Endodermal cell (in vitro differentiated cells): Measurements from ENCODE around the gene RIOK3. TPM values are rescaled to one million over a fixed set of nuclear protein-coding genes. Genes with fewer than 3 reads are reported as not detected.

Source experiments
- DNase-seq: peaks from one replicate; pipeline ENCODE4 v3.0.0-alpha.2; 2017
- H3K27ac ChIP-seq: 2 replicates; pipeline ENCODE4 v1.5.1; 2013; ENCODE audit warnings: mild to moderate bottlenecking, low read depth, low read length, moderate library complexity
- H3K27me3 ChIP-seq: 2 replicates; pipeline ENCODE4 v1.6.1; 2013; ENCODE audit warnings: mild to moderate bottlenecking, low read length, moderate library complexity; ENCODE audit not compliant: insufficient read depth, control insufficient read depth, poor library complexity, severe bottlenecking
- H3K36me3 ChIP-seq: 2 replicates; pipeline ENCODE4 v1.7.0; 2013; ENCODE audit warnings: mild to moderate bottlenecking, low read length, moderate library complexity; ENCODE audit not compliant: control insufficient read depth, insufficient read depth
- H3K4me1 ChIP-seq: one replicate; pipeline ENCODE4 v1.7.0; 2013; ENCODE audit warnings: low read length; ENCODE audit not compliant: control insufficient read depth, insufficient read depth
- H3K4me3 ChIP-seq: 2 replicates; pipeline ENCODE4 v1.5.1; 2013; ENCODE audit warnings: mild to moderate bottlenecking, low read length, moderate library complexity
- H3K9ac ChIP-seq: 2 replicates; pipeline ENCODE4 v1.6.1; 2013; ENCODE audit warnings: mild to moderate bottlenecking, low read length, moderate library complexity; ENCODE audit not compliant: poor library complexity, severe bottlenecking; ENCODE audit errors: extremely low read depth
- H3K9me3 ChIP-seq: 2 replicates; pipeline ENCODE4 v1.6.1; 2013; ENCODE audit warnings: mild to moderate bottlenecking, low read length, moderate library complexity; ENCODE audit not compliant: control insufficient read depth
- H3K27ac Mint-ChIP-seq: 2 replicates; pipeline ENCODE4 v1.8.0; 2020; ENCODE audit warnings: mixed read lengths
- H3K27me3 Mint-ChIP-seq: 2 replicates; pipeline ENCODE4 v1.8.0; 2021; ENCODE audit warnings: mild to moderate bottlenecking, mixed read lengths; ENCODE audit not compliant: insufficient read depth
- H3K36me3 Mint-ChIP-seq: 2 replicates; pipeline ENCODE4 v1.8.0; 2020; ENCODE audit warnings: low read depth, mixed read lengths
- H3K4me1 Mint-ChIP-seq: 2 replicates; pipeline ENCODE4 v1.8.0; 2020; ENCODE audit warnings: mixed read lengths
- H3K4me3 Mint-ChIP-seq: 2 replicates; pipeline ENCODE4 v1.8.0; 2020; ENCODE audit warnings: mild to moderate bottlenecking, moderate library complexity, mixed read lengths
- H3K9me3 Mint-ChIP-seq: 2 replicates; pipeline ENCODE4 v1.8.0; 2020; ENCODE audit warnings: mild to moderate bottlenecking, mixed read lengths
- CTCF ChIP-seq: fragments of 200-600 bp; sonication (generic); conservative IDR thresholded peaks from 2 replicates; pipeline ENCODE4 v1.5.0; 2021; ENCODE audit warnings: antibody characterized with exemption, mild to moderate bottlenecking
- WGBS, 2 experiments: methylation state at CpG; one replicate each; pipeline versions ENCODE4 v1.1.5 to v1.1.7; 2013; ENCODE audit warnings: missing lambda C conversion rate in 2 of 2, mixed read lengths in 1 of 2; ENCODE audit not compliant: insufficient coverage in 1 of 2, insufficient read length in 1 of 2; 5-methylcytosine and 5-hydroxymethylcytosine counted together
- total RNA-seq, 2 donors: library from RNA; stranded (reverse); fragmentation: NEBNext Ultra II Directional in 1 of 2; extraction: Animal tissue kit (Norgen Biotek cat#: 25700) in 1 of 2; gene quantifications; 2 replicates in 1 of 2; 3 replicates in 1 of 2; pipeline ENCODE4 v1.2.1, GENCODE V29; 2021

RIOK3 gene
- total RNA-seq, 2 donors from 2014 or later, result 31.2 to 45.0 TPM

DNA sequence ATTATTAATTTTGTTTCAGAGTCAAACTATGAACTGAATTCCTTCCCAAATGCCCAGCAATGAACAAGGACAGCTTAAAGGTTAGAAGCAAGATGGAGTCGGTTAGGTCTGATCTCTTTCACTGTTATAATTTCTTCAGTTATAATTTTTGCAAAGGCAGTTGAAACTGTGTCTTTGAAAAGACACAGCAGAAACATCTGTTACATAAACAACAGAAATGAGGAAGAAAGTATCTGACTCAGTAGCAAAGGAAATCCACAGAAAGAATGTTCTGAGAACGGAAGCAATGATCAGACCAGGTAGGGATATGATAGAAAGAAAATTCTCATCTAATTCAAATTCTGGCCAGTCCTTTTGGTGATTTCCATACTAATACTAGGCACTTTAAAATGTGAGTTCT lies 45.0 kb downstream of the RIOK3 start:
- H3K4me3 Mint-ChIP-seq, result no peak overlapping the region
- no peak overlapping the region for H3K27ac Mint-ChIP-seq
- Histone ChIP-seq H3K9ac (no peak overlapping the region), H3K36me3 (no peaks in the 10 kb centered on the region), H3K27ac (no peak overlapping the region), H3K9me3 (no peaks in the 10 kb centered on the region), H3K4me3 (no peak overlapping the region), H3K27me3 (peaks cover 7% of the 10 kb centered on the region), H3K4me1 (no peaks in the 10 kb centered on the region)
- peaks cover 21% of the 10 kb centered on the region for H3K27me3 Mint-ChIP-seq
- H3K9me3 Mint-ChIP-seq, result peaks cover 2% of the 10 kb centered on the region
- DNase-seq, result no peak
- no peak for TF ChIP-seq CTCF
- peaks cover 8% of the 10 kb centered on the region for H3K4me1 Mint-ChIP-seq
- no peaks in the 10 kb centered on the region for H3K36me3 Mint-ChIP-seq
- WGBS, 2 experiments, result 88 to 100% methylated on average over 2 of the region's 2 CpGs

DNA sequence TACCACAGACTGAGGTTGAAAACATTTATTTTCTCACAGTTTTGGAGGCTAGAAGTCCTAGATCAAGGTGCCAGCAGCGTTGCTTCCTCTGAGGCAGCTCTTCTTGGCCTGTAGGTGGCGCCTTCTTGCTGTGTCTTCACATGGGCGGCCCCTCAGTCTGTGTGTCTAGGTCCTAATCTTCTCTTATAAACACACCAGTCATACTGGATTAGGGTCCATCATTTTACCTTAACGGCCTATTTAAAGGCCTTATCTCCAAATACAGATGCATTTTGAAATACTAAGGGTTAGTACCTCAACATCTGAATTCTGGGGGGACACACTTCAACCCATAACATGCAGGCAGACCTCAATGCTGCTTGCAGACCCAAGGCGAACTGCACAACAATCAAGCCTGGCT lies 45.8 kb downstream of the RIOK3 start:
- WGBS, 2 experiments, result 21 to 25% methylated on average over 4 to 5 of the region's 5 CpGs
- Histone ChIP-seq H3K27me3 (peaks cover 8% of the 10 kb centered on the region), H3K9me3 (no peaks in the 10 kb centered on the region), H3K4me1 (no peaks in the 10 kb centered on the region), H3K27ac (no peak overlapping the region), H3K36me3 (no peaks in the 10 kb centered on the region), H3K4me3 (no peak overlapping the region), H3K9ac (no peak overlapping the region)
- peak; percentile 93 for TF ChIP-seq CTCF
- H3K9me3 Mint-ChIP-seq, result no peaks in the 10 kb centered on the region
- peaks cover 22% of the 10 kb centered on the region for H3K27me3 Mint-ChIP-seq
- no peak overlapping the region for H3K4me3 Mint-ChIP-seq
- peaks cover 8% of the 10 kb centered on the region for H3K4me1 Mint-ChIP-seq
- peak; percentile 88 for DNase-seq
- H3K27ac Mint-ChIP-seq, result no peak overlapping the region
- no peaks in the 10 kb centered on the region for H3K36me3 Mint-ChIP-seq

DNA sequence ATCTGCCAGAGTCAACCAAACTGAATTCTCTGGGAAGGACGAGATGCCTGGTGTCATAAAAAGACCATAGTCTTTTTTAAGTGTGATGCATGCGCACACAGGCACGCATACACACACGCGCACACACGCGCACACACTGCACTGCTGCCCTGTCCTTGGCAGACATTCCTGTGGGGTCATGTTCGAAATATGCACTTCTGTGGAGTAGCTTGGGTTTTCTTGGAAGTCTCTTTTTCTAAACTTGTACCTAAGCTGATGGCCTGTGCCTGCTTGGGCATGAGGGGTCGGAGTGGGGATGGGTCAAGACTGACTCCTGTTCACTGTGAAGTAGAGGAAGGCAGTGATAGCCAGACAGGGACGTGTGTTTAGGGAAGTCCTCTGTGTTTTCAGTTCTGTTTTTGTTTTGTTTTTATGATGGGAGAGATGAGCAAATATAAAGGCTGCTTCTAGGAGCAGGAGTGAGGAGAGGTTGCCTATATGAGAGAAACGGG lies 46.2 kb downstream of the RIOK3 start:
- 66 to 70% methylated on average over 10 to 11 of the region's 11 CpGs for WGBS, 2 experiments
- H3K27me3 ChIP-seq, result peaks cover 12% of the 10 kb centered on the region
- H3K9ac ChIP-seq, result no peak overlapping the region
- H3K4me3 Mint-ChIP-seq, result no peak overlapping the region
- TF ChIP-seq CTCF, result no peak
- H3K27ac Mint-ChIP-seq, result no peak overlapping the region
- no peaks in the 10 kb centered on the region for H3K36me3 ChIP-seq
- H3K4me3 ChIP-seq, result no peak overlapping the region
- no peaks in the 10 kb centered on the region for H3K4me1 ChIP-seq
- H3K27ac ChIP-seq, result no peak overlapping the region
- no peaks in the 10 kb centered on the region for H3K36me3 Mint-ChIP-seq
- DNase-seq, result no peak
- H3K27me3 Mint-ChIP-seq, result peaks cover 27% of the 10 kb centered on the region
- H3K9me3 ChIP-seq, result no peaks in the 10 kb centered on the region
- H3K9me3 Mint-ChIP-seq, result no peaks in the 10 kb centered on the region
- H3K4me1 Mint-ChIP-seq, result peaks cover 12% of the 10 kb centered on the region
